GM06990 (cell line): ENCODE data around the gene MAN2C1.
"Not testable (repeated sequence)": the region's sequence is repeated elsewhere in the genome, so short reads cannot be mapped to it uniquely, and the experiment has no call there.

ENCODE experiments used
- DNase-seq: peaks from one replicate; pipeline ENCODE4 v3.0.0-alpha.2; 2011; ENCODE audit not compliant: insufficient read length; ENCODE audit errors: extremely low read depth
- H3K27me3 ChIP-seq: replicated peaks from 2 replicates; pipeline ENCODE4 v1.6.0; 2011; ENCODE audit warnings: low read length; ENCODE audit not compliant: control insufficient read depth, insufficient read depth
- H3K36me3 ChIP-seq: 2 replicates; pipeline ENCODE4 v1.5.1; 2011; ENCODE audit warnings: low read length; ENCODE audit not compliant: control insufficient read depth, insufficient read depth
- H3K4me3 ChIP-seq: replicated peaks from 2 replicates; pipeline ENCODE4 v1.5.1; 2011; ENCODE audit warnings: low read depth, mild to moderate bottlenecking, control low read depth, low read length
- TF ChIP-seq, protein P1 (sequence below): IDR thresholded peaks from 2 replicates; pipeline ENCODE4 v1.5.1; 2011; ENCODE audit warnings: low read length, control low read depth, mild to moderate bottlenecking, inconsistent platforms; ENCODE audit not compliant: insufficient read depth, poor library complexity, severe bottlenecking

Gene MAN2C1

DNA sequence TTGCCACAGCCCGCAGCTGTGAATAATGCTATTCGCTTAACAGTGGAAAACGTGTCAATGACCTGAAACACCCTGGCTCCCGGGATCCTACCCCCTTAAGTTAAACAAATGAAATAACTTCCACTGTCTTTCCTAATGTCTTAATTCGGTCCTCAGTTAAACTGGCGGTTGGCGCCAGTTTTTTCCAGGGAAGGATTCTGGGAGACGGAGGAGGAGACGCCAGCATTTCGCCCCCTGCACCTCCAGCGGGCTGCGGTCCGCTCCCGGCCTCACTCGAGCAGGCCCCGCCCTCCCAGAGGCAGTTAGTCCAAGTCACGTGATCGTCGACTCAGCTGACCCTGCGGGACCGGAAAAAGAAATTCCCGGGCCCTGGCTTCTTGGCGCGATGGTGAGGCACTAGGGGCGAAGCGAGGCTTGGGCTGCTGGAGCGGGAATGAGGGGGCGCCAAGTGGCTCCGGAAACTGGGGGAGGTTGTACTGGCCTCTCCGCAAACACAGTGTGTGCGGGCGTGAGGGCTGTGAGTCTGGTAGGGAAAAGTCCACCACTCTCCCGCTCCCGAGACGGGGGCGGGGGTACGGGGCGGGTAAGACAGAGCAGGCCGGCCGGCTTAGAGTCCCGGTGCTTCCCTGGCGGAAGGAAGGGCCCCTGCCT is 32.6 kb downstream of the MAN2C1 start, which contains the start of gene COMMD4:
Gene COMMD4, plus strand, starts transcription at position 359 of the 651 bp plus-strand sequence. Its CDS starts 27 bp downstream, at position 386.
- H3K36me3 ChIP-seq = peaks cover 12% of the 10 kb centered on the region
- peak; percentile 68 for DNase-seq
- H3K4me3 ChIP-seq = peak within 1 kb of the TSS; percentile 89
- H3K27me3 ChIP-seq = no peaks in the 10 kb centered on the region
- TF ChIP-seq, protein P1, sequence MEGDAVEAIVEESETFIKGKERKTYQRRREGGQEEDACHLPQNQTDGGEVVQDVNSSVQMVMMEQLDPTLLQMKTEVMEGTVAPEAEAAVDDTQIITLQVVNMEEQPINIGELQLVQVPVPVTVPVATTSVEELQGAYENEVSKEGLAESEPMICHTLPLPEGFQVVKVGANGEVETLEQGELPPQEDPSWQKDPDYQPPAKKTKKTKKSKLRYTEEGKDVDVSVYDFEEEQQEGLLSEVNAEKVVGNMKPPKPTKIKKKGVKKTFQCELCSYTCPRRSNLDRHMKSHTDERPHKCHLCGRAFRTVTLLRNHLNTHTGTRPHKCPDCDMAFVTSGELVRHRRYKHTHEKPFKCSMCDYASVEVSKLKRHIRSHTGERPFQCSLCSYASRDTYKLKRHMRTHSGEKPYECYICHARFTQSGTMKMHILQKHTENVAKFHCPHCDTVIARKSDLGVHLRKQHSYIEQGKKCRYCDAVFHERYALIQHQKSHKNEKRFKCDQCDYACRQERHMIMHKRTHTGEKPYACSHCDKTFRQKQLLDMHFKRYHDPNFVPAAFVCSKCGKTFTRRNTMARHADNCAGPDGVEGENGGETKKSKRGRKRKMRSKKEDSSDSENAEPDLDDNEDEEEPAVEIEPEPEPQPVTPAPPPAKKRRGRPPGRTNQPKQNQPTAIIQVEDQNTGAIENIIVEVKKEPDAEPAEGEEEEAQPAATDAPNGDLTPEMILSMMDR = no peak

DNA sequence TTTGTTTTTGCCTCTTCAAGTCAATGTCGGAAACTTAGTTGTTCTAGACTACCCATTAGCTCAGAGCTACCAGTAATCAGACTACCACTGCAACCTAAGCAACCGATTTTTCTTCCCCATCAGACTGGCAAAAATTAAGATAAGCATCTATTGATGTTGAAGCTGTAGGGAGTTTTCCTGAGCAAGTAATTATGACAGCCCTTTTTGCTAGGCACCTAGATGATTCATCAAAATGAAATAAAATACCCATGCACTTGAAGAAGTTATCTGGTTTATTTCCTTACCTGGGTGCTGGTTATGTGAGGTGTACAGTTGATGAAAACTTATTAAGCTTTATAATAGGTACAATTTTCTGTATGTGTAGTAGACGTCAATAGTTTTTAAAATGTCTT is 33.1 kb downstream of the MAN2C1 start:
- Histone ChIP-seq H3K4me3 (peak overlapping the region; percentile 89), H3K36me3 (peaks cover 12% of the 10 kb centered on the region), H3K27me3 (no peaks in the 10 kb centered on the region)
- DNase-seq = no peak
- TF ChIP-seq, protein P1 = no peak

DNA sequence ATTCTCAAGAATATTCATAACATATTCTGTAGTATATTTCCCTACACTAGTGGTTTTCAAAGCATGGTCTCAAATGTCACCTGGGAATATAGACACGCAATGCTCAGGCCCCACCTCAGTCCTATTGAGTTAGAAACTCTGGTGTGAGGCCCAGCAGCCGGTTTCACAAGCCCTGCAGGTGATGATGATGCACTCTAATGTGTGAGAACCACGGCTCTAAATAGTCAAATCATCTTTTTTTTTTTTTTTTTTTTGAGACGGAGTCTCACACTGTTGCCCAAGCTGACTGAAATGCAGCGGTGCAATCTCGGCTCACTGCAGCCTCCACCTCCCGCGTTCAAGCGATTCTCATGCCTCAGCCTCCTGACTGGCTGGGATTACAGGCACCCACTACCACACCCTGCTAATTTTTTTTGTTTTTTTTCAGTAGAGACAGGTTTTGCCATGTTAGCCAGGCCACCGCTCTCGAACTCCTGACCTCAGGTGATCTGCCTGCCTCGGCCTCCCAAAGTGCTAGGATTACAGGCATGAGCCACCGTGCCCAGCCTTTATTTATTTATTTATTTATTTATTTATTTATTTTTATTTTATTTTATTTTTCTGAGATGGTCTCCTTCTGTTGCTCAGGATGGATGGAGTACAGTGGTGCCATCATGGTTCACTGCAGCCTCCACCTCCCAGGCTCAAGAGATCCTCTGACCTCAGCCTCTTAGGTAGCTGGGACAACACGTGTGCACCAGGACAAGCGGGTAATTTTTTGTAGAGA is 34.6 kb downstream of the MAN2C1 start:
- not testable (repeated sequence) for H3K27me3 ChIP-seq, H3K36me3 ChIP-seq, H3K4me3 ChIP-seq
- peak; percentile 26 for DNase-seq

DNA sequence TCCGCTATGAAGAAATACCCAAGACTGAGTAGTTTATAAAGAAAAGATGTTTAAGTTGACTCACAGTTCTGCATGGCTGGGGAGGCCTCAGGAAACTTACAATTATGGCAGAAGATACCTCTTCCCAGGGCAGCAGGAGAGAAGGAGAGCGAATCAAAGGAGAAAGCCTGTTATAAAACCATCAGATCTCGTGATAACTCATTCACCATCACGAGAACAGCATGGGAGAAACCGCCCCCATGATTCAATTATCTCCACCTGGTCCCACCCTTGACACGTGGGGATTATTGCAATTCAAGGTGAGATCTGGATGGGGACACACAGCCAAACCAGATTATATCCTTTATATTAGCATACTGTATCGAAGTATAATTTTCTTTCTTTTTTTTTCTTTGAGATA is 36.3 kb downstream of the MAN2C1 start:
- DNase-seq = not testable (repeated sequence)

DNA sequence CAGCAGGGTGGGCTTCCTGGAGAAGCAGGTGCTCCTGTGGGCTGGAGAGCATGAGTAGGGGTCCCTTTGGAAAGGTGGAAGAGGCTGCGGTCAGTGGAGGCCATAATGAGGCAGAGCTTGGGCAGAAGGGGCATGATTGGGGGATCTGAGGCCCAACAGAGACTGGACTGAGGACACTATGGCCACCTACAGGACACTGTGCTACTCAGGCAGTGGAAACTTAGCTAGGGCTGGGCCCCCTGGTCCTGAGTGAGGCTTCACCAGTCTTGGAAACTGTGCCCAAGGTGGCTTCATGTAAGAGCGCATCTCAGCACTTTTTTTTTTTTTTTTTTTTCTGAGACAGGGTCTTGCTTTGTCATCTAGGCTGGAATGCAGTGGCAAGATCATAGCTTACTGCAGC is 38.8 kb downstream of the MAN2C1 start:
- Histone ChIP-seq H3K27me3 (no peaks in the 10 kb centered on the region), H3K36me3 (no peaks in the 10 kb centered on the region), H3K4me3 (no peak overlapping the region)
- DNase-seq = no peak
- TF ChIP-seq, protein P1 = no peak

More for the DNA sequence above, 36.3 kb downstream of the MAN2C1 start:
- H3K4me3 ChIP-seq, H3K27me3 ChIP-seq, H3K36me3 ChIP-seq: not testable (repeated sequence)

DNA sequence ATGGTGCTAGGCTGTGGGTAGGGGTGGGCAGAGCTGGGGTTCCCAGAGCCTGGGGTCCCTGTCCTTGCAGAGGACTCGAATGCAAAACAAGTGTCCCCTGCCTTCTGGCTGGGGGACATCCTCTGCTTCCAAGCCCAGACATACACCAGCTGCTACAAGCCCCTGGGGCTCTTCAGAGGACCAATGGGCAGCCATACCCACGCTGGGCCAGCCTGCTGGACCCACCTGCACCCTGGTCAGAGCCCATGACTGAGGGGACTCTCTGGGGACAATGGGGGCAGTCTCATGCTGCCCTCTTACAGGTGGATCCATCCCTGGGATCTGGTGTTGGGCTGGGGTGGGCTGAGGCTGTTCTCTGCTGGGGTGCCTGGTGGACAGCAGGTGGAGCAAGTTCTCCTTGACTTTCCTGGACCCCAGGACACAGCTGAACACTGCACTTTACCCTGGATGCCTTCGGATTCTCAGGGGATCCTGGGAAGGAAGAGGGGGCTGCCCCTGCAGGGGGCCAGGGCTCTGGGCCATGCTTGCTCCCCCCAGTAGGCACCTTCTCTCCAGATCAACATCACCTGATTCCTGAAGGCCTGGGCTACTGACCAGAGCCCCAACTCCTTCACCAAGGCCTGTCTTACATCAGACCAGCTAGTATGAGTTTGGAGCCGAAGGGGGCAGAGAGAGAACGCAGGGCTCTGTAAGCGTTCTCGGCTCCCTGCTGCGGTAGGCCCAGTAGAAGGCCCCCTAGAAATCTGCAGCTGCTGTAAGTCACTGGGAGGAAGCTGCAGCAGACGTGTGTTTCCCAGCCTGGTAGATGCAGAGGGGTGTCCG is 39.7 kb downstream of the MAN2C1 start:
- TF ChIP-seq, protein P1 = no peak
- no peak overlapping the region for H3K4me3 ChIP-seq
- H3K27me3 ChIP-seq = no peaks in the 10 kb centered on the region
- DNase-seq = no peak
- H3K36me3 ChIP-seq = no peaks in the 10 kb centered on the region
